K562 (cell line): ENCODE measurements around the gene CCDC192. TPM values are rescaled to one million over a fixed set of nuclear protein-coding genes. Genes with fewer than 3 reads are reported as not detected.

ENCODE experiments used
- ATAC-seq: fragments of 200-7000 bp; cut with Tn5 transposase; 3 replicates; pipeline ENCODE4 v1.9.1; 2020; ENCODE audit warnings: moderate library complexity
- BruUV-seq: library from RNA; stranded (reverse); fragments of 400-500 nt; replicated peaks from 2 replicates; lab custom pipeline; 2021; lab: Mats Ljungman, UMichigan
- CTCF ChIA-PET: fragments of 300-600 bp; formaldehyde crosslinking; extraction: SDS; loops from one replicate; lab custom pipeline; 2021; ENCODE audit warnings: low intra/inter-chr PET ratio; lab: Yijun Ruan, JAX
- POLR2A ChIA-PET: fragments of 300-600, 350-650 bp; sonication (Branson Sonifier 250); formaldehyde crosslinking; extraction: SDS; loops from one replicate; lab custom pipeline; 2021; ENCODE audit warnings: antibody characterized with exemption, inconsistent platforms; lab: Yijun Ruan, JAX
- DNase-seq, 4 experiments: peaks; one replicate each; pipeline versions ENCODE4 v3.0.0 to v3.0.0-alpha.2; 2011 to 2018; ENCODE audit warnings: low spot score in 3 of 4, mixed read lengths in 3 of 4; ENCODE audit errors: extremely low read depth in 1 of 4
- FAIRE-seq: peaks from 2 replicates; lab custom pipeline; 2011; peaks lifted over from hg19 to GRCh38; lab: Jason Lieb, UNC
- H2AFZ ChIP-seq: 2 replicates; pipeline ENCODE4 v1.6.0; 2011; ENCODE audit warnings: low read depth, low read length, control low read depth, inconsistent platforms
- H3K27ac ChIP-seq: fragments of 200-600 bp; 3 replicates; pipeline ENCODE4 v1.8.0; 2011; ENCODE audit warnings: low read depth, mild to moderate bottlenecking, control low read depth, inconsistent platforms, low read length, moderate library complexity, mixed read lengths; ENCODE audit errors: extremely low read depth
- H3K27me3 ChIP-seq, 2 experiments: fragments of 300-600 bp in 1 of 2; 2 replicates in 1 of 2; 3 replicates in 1 of 2; pipeline versions ENCODE4 v1.6.0 to v1.8.0; 2011; ENCODE audit warnings: inconsistent platforms in 2 of 2, low read length in 2 of 2, mild to moderate bottlenecking in 1 of 2, mixed read lengths in 1 of 2, moderate library complexity in 1 of 2; ENCODE audit not compliant: control insufficient read depth in 2 of 2, insufficient read depth in 2 of 2
- H3K36me3 ChIP-seq: fragments of 300-600 bp; 3 replicates; pipeline ENCODE4 v1.8.0; 2011; ENCODE audit warnings: mild to moderate bottlenecking, low read length, inconsistent platforms; ENCODE audit not compliant: control insufficient read depth, insufficient read depth
- H3K4me1 ChIP-seq, 2 experiments: fragments of 200-600 bp in 1 of 2; replicated peaks in 1 of 2; 2 replicates in 1 of 2; 3 replicates in 1 of 2; pipeline versions ENCODE4 v1.5.1 to v1.8.0; 2011; ENCODE audit warnings: inconsistent platforms in 2 of 2, low read length in 2 of 2, mild to moderate bottlenecking in 1 of 2, mixed read lengths in 1 of 2, moderate library complexity in 1 of 2; ENCODE audit not compliant: control insufficient read depth in 2 of 2, insufficient read depth in 2 of 2
- H3K4me2 ChIP-seq: 2 replicates; pipeline ENCODE4 v1.6.1; 2011; ENCODE audit warnings: low read length, control low read depth, inconsistent platforms, mixed read lengths; ENCODE audit not compliant: insufficient read depth
- H3K4me3 ChIP-seq: fragments of 200-600 bp; sonication (generic), shearing (Covaris generic); 2 replicates; pipeline ENCODE4 v1.5.1; 2016; ENCODE audit warnings: control low read depth, inconsistent platforms
- H3K79me2 ChIP-seq: fragments of 200-600 bp; 3 replicates; pipeline ENCODE4 v1.8.0; 2011; ENCODE audit warnings: low read length, inconsistent platforms; ENCODE audit not compliant: control insufficient read depth, insufficient read depth
- H3K9ac ChIP-seq, 2 experiments: 2 replicates each; pipeline versions ENCODE4 v1.6.0 to v1.6.1; 2011; ENCODE audit warnings: low read depth in 2 of 2, low read length in 2 of 2, control low read depth in 1 of 2, inconsistent platforms in 1 of 2, mild to moderate bottlenecking in 1 of 2, mixed read lengths in 1 of 2; ENCODE audit not compliant: insufficient read depth in 1 of 2
- H3K9me1 ChIP-seq: one replicate; pipeline ENCODE4 v1.6.0; 2011; ENCODE audit warnings: inconsistent platforms, mild to moderate bottlenecking, low read length, moderate library complexity; ENCODE audit not compliant: control insufficient read depth, insufficient read depth
- H3K9me3 ChIP-seq: replicated peaks from 2 replicates; pipeline ENCODE4 v1.5.1; 2011; ENCODE audit warnings: low read depth, low read length, inconsistent platforms; ENCODE audit not compliant: control insufficient read depth, insufficient read depth
- H4K20me1 ChIP-seq: replicated peaks from 2 replicates; pipeline ENCODE4 v1.6.1; 2011; ENCODE audit warnings: low read length, inconsistent platforms, mixed read lengths; ENCODE audit not compliant: control insufficient read depth, insufficient read depth
- ATF6 ChIP-seq: sonication (generic); formaldehyde crosslinking; IDR thresholded peaks from 2 replicates; pipeline ENCODE4 v1.4.0; 2020; ENCODE audit warnings: mild to moderate bottlenecking, missing genetic modification reagents
- DMBX1 ChIP-seq: fragments of 250-450 bp; sonication (Bioruptor Pico); IDR thresholded peaks from 2 replicates; pipeline ENCODE4 v1.8.0; 2022; ENCODE audit warnings: inconsistent platforms, mild to moderate bottlenecking, moderate library complexity, borderline replicate concordance
- EZH2 ChIP-seq: IDR thresholded peaks from 2 replicates; pipeline ENCODE4 v1.6.1; 2012; ENCODE audit warnings: low read depth, mild to moderate bottlenecking, inconsistent platforms, low read length, borderline replicate concordance
- GATAD2A ChIP-seq: fragments of 450-650 bp; IDR thresholded peaks from 2 replicates; pipeline ENCODE4 v1.6.1; 2017
- NRF1 ChIP-seq, 2 experiments: fragments of 450-650 bp; IDR thresholded peaks in 1 of 2; conservative IDR thresholded peaks in 1 of 2; 2 replicates each; pipeline ENCODE4 v1.6.1; 2014; ENCODE audit warnings: mild to moderate bottlenecking in 2 of 2
- RREB1 ChIP-seq: fragments of 250-450 bp; sonication (Bioruptor Pico); IDR thresholded peaks from 2 replicates; pipeline ENCODE4 v1.4.0; 2020
- SIN3A ChIP-seq, 2 experiments: fragments of 150-350 bp in 1 of 2; IDR thresholded peaks; 2 replicates each; pipeline ENCODE4 v1.6.1; 2011 to 2016; ENCODE audit warnings: borderline replicate concordance in 2 of 2, low read depth in 2 of 2, low read length in 2 of 2, mild to moderate bottlenecking in 2 of 2, moderate library complexity in 2 of 2; ENCODE audit not compliant: control insufficient read depth in 1 of 2
- SMAD4 ChIP-seq: fragments of 250-450 bp; sonication (Bioruptor Pico); conservative IDR thresholded peaks from 2 replicates; pipeline ENCODE4 v1.8.0; 2021; ENCODE audit warnings: inconsistent platforms, mild to moderate bottlenecking, moderate library complexity
- ZHX1 ChIP-seq: fragments of 150-350 bp; conservative IDR thresholded peaks from 2 replicates; pipeline ENCODE4 v1.6.1; 2014; ENCODE audit warnings: low read length
- ZNF263 ChIP-seq: sonication (generic); formaldehyde crosslinking; IDR thresholded peaks from 2 replicates; pipeline ENCODE4 v1.8.0; 2022; ENCODE audit warnings: mild to moderate bottlenecking, missing genetic modification reagents, borderline replicate concordance
- ZNF445 ChIP-seq: fragments of 250-450 bp; sonication (Bioruptor Pico); IDR thresholded peaks from 2 replicates; pipeline ENCODE4 v1.4.0; 2020; ENCODE audit warnings: low read depth, mild to moderate bottlenecking, moderate library complexity
- WGBS: fragments of 100-300 bp; shearing (Covaris generic); methylation state at CpG from one replicate; pipeline ENCODE4 v1.1.6; 2016; ENCODE audit warnings: low coverage, mixed read lengths; ENCODE audit not compliant: insufficient coverage; ENCODE audit errors: missing lambda C conversion rate; 5-methylcytosine and 5-hydroxymethylcytosine counted together
- in situ Hi-C: fragments of 300-500 bp; cut with MboI; formaldehyde crosslinking; loops from 4 replicates; pipeline ENCODE4 v1.15.0; 2018; ENCODE audit warnings: inconsistent platforms, mixed read lengths
- intact Hi-C: fragments of 100-400 bp; cut with micrococcal nuclease; formaldehyde crosslinking; loops from 2 replicates; pipeline ENCODE4 v1.14.2; 2022
- polyA plus RNA-seq, 8 experiments: library from polyadenylated mRNA; depleted of rRNA in 4 of 8; stranded (reverse) in 5 of 8; unstranded in 3 of 8; fragments of >200 nt; fragmentation: Nextera tagmentation in 2 of 8; fragmentation: Illumina TruSeq in 1 of 8; extraction: Ambion mirVana in 2 of 8; extraction: Trizol in 1 of 8; gene quantifications; 2 replicates each; pipeline versions ENCODE4 v1.2.1 to v1.2.3, GENCODE V29; 2011 to 2014; ENCODE audit warnings: inconsistent platforms in 1 of 8, missing spikeins in 1 of 8
- total RNA-seq, 7 experiments: library from RNA; depleted of rRNA in 6 of 7; stranded (reverse); fragments of >200 nt in 6 of 7; fragmentation: Illumina TruSeq in 2 of 7; extraction: Trizol in 2 of 7; gene quantifications; 2 replicates each; pipeline versions ENCODE4 v1.2.1 to v1.2.3, GENCODE V29; 2011 to 2021; ENCODE audit warnings: low replicate concordance in 1 of 7

The CCDC192 gene
- total and polyA plus RNA-seq, 9 of the 15 experiments (the other 6 are each of a cell fraction or from before 2014, with no cell fraction given): 0.21 to 0.66 (median 0.38) TPM; not detected in 2

- 47% methylated on average over 5 of the region's 5 CpGs for WGBS
- FAIRE-seq (no peak), DNase-seq (no peak), ATAC-seq (no peak)
- no peak overlapping the region for H3K4me2 ChIP-seq
- H2AFZ ChIP-seq: no peak overlapping the region
- ChIA-PET POLR2A (no interaction called here), CTCF (no interaction called here)
- no peaks in the 10 kb centered on the region for H3K9me3 ChIP-seq
- no peaks in the 10 kb centered on the region for H3K36me3 ChIP-seq
- H3K9me1 ChIP-seq: no peaks in the 10 kb centered on the region
- no peaks in the 10 kb centered on the region; a peak in 1 of 5 replicates for H3K4me1 ChIP-seq
- H4K20me1 ChIP-seq: no peaks in the 10 kb centered on the region
- H3K79me2 ChIP-seq: no peaks in the 10 kb centered on the region
- no TSS peak for BruUV-seq
- intact Hi-C loops: no loop called here
- H3K27ac ChIP-seq: no peak overlapping the region
- no peak overlapping the region for H3K4me3 ChIP-seq
- in situ Hi-C loops: no loop called here
- no peaks in the 10 kb centered on the region for H3K27me3 ChIP-seq
- H3K9ac ChIP-seq: no peak overlapping the region
- no peak for TF ChIP-seq GATAD2A
- no peak for TF ChIP-seq ZNF445 (CRISPR knock-in tag)
- TF ChIP-seq RREB1: no peak
- no peak for TF ChIP-seq ATF6 (CRISPR knock-in tag)
- TF ChIP-seq DMBX1 (CRISPR knock-in tag): no peak
- no peak for TF ChIP-seq EZH2
- TF ChIP-seq SIN3A (IDR thresholded peaks at IDR 0.05; ENCODE audit: borderline replicate concordance in 2 of 2, control insufficient read depth in 1 of 2, low read depth in 2 of 2, low read length in 2 of 2): no peak
- TF ChIP-seq ZNF263 (CRISPR knock-in tag): no peak
- TF ChIP-seq NRF1 (conservative IDR thresholded peaks at IDR 0.05 in 1 of 2, IDR thresholded peaks at IDR 0.05 in 1 of 2): no peak
- TF ChIP-seq ZHX1: no peak
- no peak for TF ChIP-seq SMAD4 (CRISPR knock-in tag)
Measured at GRCh38 chr5:127958421-127959011, 255.3 kb downstream of the CCDC192 start.
